Naive B cell (primary cell): ENCODE data around the gene SPNS3. TPM values are rescaled to one million over a fixed set of nuclear protein-coding genes. Genes with fewer than 3 reads are reported as not detected.
A peak's percentile ranks its signal among the peaks of the same experiment; 100 is the strongest.

Experiments
- ATAC-seq, 2 donors: fragments of 150-1000 bp; cut with Tn5 transposase; 2 replicates each; pipeline ENCODE4 v1.10.0; 2021; ENCODE audit warnings: low read depth in 2 of 2, mild to moderate bottlenecking in 2 of 2, moderate library complexity in 2 of 2
- DNase-seq: peaks from one replicate; pipeline ENCODE4 v3.0.0; 2022
- H3K27ac Mint-ChIP-seq, 6 donors: one replicate each; pipeline ENCODE4 v1.8.0; 2020 to 2022; ENCODE audit warnings: mild to moderate bottlenecking in 6 of 6, mixed read lengths in 6 of 6, moderate library complexity in 5 of 6, inconsistent platforms in 2 of 6
- H3K27me3 Mint-ChIP-seq, 3 donors: one replicate each; pipeline ENCODE4 v1.8.0; 2021 to 2022; ENCODE audit warnings: mixed read lengths in 3 of 3, mild to moderate bottlenecking in 1 of 3
- H3K36me3 Mint-ChIP-seq, 2 donors: one replicate each; pipeline ENCODE4 v1.8.0; 2020 to 2022; ENCODE audit warnings: mixed read lengths in 2 of 2, inconsistent platforms in 1 of 2, mild to moderate bottlenecking in 1 of 2
- H3K4me1 Mint-ChIP-seq, 3 donors: one replicate each; pipeline ENCODE4 v1.8.0; 2020 to 2022; ENCODE audit warnings: mixed read lengths in 3 of 3, inconsistent platforms in 1 of 3, mild to moderate bottlenecking in 1 of 3, moderate library complexity in 1 of 3
- H3K4me3 Mint-ChIP-seq, 8 donors: one replicate each; pipeline ENCODE4 v1.8.0; 2020 to 2022; ENCODE audit warnings: mild to moderate bottlenecking in 8 of 8, mixed read lengths in 8 of 8, moderate library complexity in 8 of 8, inconsistent platforms in 2 of 8
- H3K9me3 Mint-ChIP-seq, 7 donors: one replicate each; pipeline ENCODE4 v1.8.0; 2020 to 2022; ENCODE audit warnings: mixed read lengths in 7 of 7, mild to moderate bottlenecking in 5 of 7, inconsistent platforms in 2 of 7, moderate library complexity in 1 of 7
- polyA plus RNA-seq, 6 donors: library from polyadenylated mRNA; unstranded; fragments of 300-500 nt; fragmentation: Illumina TruSeq; gene quantifications; one replicate each; pipeline ENCODE4 v1.2.3, GENCODE V29; 2021; ENCODE audit warnings: low read depth in 6 of 6

SPNS3 gene
- polyA plus RNA-seq, 6 donors from 2014 or later, result 0.36 to 1.3 (median 0.59) TPM; not detected in 1

DNA sequence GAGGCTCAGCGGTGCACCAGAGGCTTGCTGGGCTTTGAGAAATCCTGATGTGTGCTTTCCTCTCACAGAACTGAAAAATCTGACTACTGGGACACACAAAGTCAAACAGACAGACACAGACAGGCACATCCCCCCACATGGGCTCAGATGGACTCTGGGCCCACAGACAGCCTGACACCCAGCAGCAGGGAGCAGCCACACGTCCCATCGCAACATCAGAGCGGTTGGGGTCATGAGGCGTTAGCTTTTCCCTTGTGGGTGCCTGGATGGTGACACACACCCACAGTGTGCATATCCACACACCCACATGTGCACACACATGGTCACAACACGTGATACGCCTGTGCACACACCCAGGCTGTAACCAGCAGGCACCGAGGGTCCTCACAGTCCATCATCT is 6.3 kb downstream of the SPNS3 start:
- Mint-ChIP-seq H3K4me3 (no peak overlapping the region), H3K4me1 (peaks cover 10 to 16% (median 12%) of the 10 kb centered on the region in 3 donors), H3K36me3 (no peaks in the 10 kb centered on the region), H3K27ac (no peak overlapping the region), H3K27me3 (peaks cover 0 to 8% (median 0%) of the 10 kb centered on the region in 3 donors), H3K9me3 (no peaks in the 10 kb centered on the region)
- ATAC-seq, result no peak
- DNase-seq, result no peak

- peaks cover 12 to 14% (median 12%) of the 10 kb centered on the region in 3 donors for H3K4me1 Mint-ChIP-seq
- no peaks in the 10 kb centered on the region for H3K9me3 Mint-ChIP-seq
- DNase-seq (no peak), ATAC-seq (no peak)
- no peak overlapping the region for H3K27ac Mint-ChIP-seq
- H3K36me3 Mint-ChIP-seq, result no peaks in the 10 kb centered on the region
- no peak overlapping the region for H3K4me3 Mint-ChIP-seq
- H3K27me3 Mint-ChIP-seq, result peaks cover 0 to 8% (median 0%) of the 10 kb centered on the region in 3 donors
Measured at GRCh38 chr17:4440690-4441686, 7.2 kb downstream of the SPNS3 start.

- no peak overlapping the region for H3K4me3 Mint-ChIP-seq
- no peaks in the 10 kb centered on the region for H3K36me3 Mint-ChIP-seq
- H3K27ac Mint-ChIP-seq, result no peak overlapping the region
- ATAC-seq (no peak), DNase-seq (no peak)
- peaks cover 0 to 8% (median 0%) of the 10 kb centered on the region in 3 donors for H3K27me3 Mint-ChIP-seq
- peaks cover 0 to 7% (median 1%) of the 10 kb centered on the region in 3 donors for H3K4me1 Mint-ChIP-seq
- no peaks in the 10 kb centered on the region for H3K9me3 Mint-ChIP-seq
Measured at GRCh38 chr17:4442582-4442981, 8.8 kb downstream of the SPNS3 start.

DNA sequence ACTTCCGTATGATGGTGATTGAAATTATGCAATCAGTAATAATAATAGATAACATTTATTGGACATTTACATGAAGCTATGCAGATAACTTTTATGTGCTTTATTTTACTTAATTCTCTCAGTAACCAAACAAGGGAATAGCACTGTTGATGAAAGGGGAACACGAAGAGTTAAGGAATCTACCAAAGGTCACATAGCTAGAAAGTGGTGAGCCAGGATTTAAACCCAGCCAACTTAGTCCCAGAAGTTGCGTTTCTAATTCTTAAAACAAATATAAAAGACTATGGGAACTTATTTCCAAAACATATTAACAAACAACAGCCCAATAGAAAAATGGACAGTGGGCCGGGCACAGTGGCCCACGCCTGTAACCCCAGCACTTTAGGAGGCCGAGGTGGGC is 9.7 kb downstream of the SPNS3 start:
- H3K4me1 Mint-ChIP-seq, result peaks cover 0 to 7% (median 1%) of the 10 kb centered on the region in 3 donors
- DNase-seq, result no peak
- peaks cover 0 to 8% (median 0%) of the 10 kb centered on the region in 3 donors for H3K27me3 Mint-ChIP-seq
- ATAC-seq, result no peak
- no peaks in the 10 kb centered on the region for H3K36me3 Mint-ChIP-seq
- no peak overlapping the region for H3K4me3 Mint-ChIP-seq
- no peaks in the 10 kb centered on the region for H3K9me3 Mint-ChIP-seq
- peak overlapping the region in 1 of 6 donors; percentile 93 for H3K27ac Mint-ChIP-seq

- Mint-ChIP-seq H3K27ac (peak overlapping the region in 2 of 6 donors; percentile 36 to 67), H3K4me3 (no peak overlapping the region), H3K27me3 (peaks cover 0 to 8% (median 0%) of the 10 kb centered on the region in 3 donors), H3K36me3 (no peaks in the 10 kb centered on the region), H3K9me3 (no peaks in the 10 kb centered on the region), H3K4me1 (peaks cover 0 to 4% (median 0%) of the 10 kb centered on the region in 3 donors)
- ATAC-seq (no peak), DNase-seq (no peak)
Measured at GRCh38 chr17:4444782-4445473, 11.2 kb downstream of the SPNS3 start.

DNA sequence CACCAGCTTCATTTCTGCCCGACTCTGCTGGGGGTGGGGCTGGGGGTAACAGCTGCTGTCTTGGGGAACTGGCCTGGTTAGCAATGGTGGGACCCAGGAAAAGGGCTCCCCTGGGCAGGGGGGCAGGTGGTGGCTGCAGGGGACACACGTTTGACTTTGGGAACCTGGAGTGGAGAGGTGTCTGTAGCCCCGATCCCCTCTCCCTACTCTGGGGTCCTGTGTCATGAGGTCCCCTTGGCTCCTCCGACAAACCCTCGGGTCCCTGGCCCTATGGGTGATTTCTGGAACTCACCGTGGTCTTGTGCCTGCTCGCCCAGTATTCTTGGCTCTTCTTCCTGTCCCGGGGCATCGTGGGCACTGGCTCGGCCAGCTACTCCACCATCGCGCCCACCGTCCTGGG is 12.0 kb downstream of the SPNS3 start:
- peaks cover 0 to 8% (median 0%) of the 10 kb centered on the region in 3 donors for H3K27me3 Mint-ChIP-seq
- peaks cover 0 to 4% (median 0%) of the 10 kb centered on the region in 3 donors for H3K4me1 Mint-ChIP-seq
- H3K4me3 Mint-ChIP-seq, result no peak overlapping the region
- no peak for ATAC-seq
- H3K27ac Mint-ChIP-seq, result peak overlapping the region in 1 of 6 donors; percentile 64
- no peak for DNase-seq
- no peaks in the 10 kb centered on the region for H3K36me3 Mint-ChIP-seq
- no peaks in the 10 kb centered on the region for H3K9me3 Mint-ChIP-seq

- ATAC-seq (no peak), DNase-seq (no peak)
- H3K4me1 Mint-ChIP-seq, result peaks cover 0 to 4% (median 0%) of the 10 kb centered on the region in 3 donors
- no peak overlapping the region for H3K27ac Mint-ChIP-seq
- no peaks in the 10 kb centered on the region for H3K9me3 Mint-ChIP-seq
- H3K36me3 Mint-ChIP-seq, result no peaks in the 10 kb centered on the region
- no peak overlapping the region for H3K4me3 Mint-ChIP-seq
- peaks cover 0 to 8% (median 0%) of the 10 kb centered on the region in 3 donors for H3K27me3 Mint-ChIP-seq
Measured at GRCh38 chr17:4446326-4447071, 12.8 kb downstream of the SPNS3 start.

- H3K4me3 Mint-ChIP-seq, result no peak overlapping the region
Measured at GRCh38 chr17:4448197-4448980, 14.6 kb downstream of the SPNS3 start.

DNA sequence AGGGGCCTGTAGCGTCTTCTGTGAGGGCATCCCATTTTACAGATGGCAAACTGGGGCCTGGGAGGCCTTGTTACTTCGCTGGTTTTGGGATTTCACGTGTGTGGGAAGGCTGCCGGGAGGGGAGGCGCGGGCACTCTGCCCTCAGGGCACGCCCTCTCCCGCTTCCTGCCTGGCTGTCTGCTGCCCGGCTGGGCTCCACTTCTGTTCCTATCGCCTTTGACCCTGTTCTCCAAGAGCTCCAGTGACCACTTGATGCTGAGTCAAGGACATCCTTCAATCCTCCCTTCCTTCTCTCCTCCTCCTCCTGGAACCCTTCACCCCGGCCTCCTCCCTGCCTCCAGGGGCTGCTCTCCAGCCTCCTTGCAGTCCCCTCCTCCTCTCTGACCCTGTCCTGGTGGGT is 16.0 kb downstream of the SPNS3 start:
- Mint-ChIP-seq H3K27me3 (peaks cover 0 to 9% (median 0%) of the 10 kb centered on the region in 3 donors), H3K36me3 (no peaks in the 10 kb centered on the region), H3K9me3 (no peaks in the 10 kb centered on the region), H3K4me1 (peaks cover 0 to 4% (median 0%) of the 10 kb centered on the region in 3 donors), H3K27ac (no peak overlapping the region), H3K4me3 (no peak overlapping the region)
- no peak for DNase-seq
- no peak for ATAC-seq

More at GRCh38 chr17:4448197-4448980, 14.6 kb downstream of the SPNS3 start:
- peaks cover 0 to 4% (median 0%) of the 10 kb centered on the region in 3 donors for H3K4me1 Mint-ChIP-seq
- no peak for ATAC-seq
- no peaks in the 10 kb centered on the region for H3K36me3 Mint-ChIP-seq
- no peaks in the 10 kb centered on the region for H3K9me3 Mint-ChIP-seq
- H3K27ac Mint-ChIP-seq, result no peak overlapping the region
- no peak for DNase-seq
- H3K27me3 Mint-ChIP-seq, result peaks cover 0 to 9% (median 0%) of the 10 kb centered on the region in 3 donors

GRCh38 chr17:4450710-4451316 is 17.1 kb downstream of the SPNS3 start:
- Mint-ChIP-seq H3K36me3 (no peaks in the 10 kb centered on the region), H3K27me3 (peaks cover 0 to 9% (median 0%) of the 10 kb centered on the region in 3 donors), H3K4me1 (peaks cover 0 to 4% (median 0%) of the 10 kb centered on the region in 3 donors), H3K4me3 (no peak overlapping the region), H3K27ac (peak overlapping the region in 1 of 6 donors; percentile 42), H3K9me3 (no peaks in the 10 kb centered on the region)
- DNase-seq (no peak), ATAC-seq (no peak)

DNA sequence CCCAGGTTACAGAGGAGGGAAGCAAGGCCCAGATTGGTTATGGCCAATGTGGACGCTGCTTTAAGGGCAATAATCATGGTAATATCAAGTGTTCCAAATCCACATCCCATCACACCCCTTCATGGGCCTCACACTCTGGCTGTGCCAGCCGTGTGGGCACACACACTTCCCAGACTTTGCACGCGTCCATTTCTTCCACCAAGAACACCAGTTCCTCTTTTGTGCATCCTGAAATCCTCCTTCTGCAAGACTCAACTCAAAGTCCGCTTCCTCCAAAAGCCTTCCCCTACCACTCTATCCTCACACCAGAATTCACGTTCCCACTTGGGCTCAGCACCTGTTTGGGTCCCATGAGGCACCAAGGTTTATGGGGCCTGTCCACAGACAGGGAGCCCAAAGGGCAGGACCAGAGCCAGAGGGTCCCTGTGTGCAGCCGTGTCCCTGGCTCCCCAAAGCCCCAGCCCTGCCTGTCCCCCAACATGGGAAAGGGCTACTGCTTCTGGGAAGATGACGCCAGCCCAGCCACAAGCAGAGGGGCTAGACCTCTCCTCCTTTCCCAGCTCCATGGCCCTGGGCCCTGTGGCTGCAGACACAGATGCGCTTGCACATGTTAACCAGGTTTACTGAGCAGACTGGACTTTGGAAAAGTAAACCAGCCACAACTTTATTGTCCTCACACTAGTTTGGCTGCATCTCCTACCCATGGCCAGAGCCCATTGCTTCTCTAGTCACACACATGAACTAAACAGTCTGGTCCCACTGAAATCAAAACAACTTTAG is 20.3 kb downstream of the SPNS3 start:
- no peaks in the 10 kb centered on the region for H3K36me3 Mint-ChIP-seq
- no peak overlapping the region for H3K4me3 Mint-ChIP-seq
- no peaks in the 10 kb centered on the region for H3K9me3 Mint-ChIP-seq
- H3K27me3 Mint-ChIP-seq, result peaks cover 0 to 9% (median 0%) of the 10 kb centered on the region in 3 donors
- H3K27ac Mint-ChIP-seq, result peak overlapping the region in 1 of 6 donors; percentile 63
- no peaks in the 10 kb centered on the region for H3K4me1 Mint-ChIP-seq
- ATAC-seq, result no peak
- no peak for DNase-seq
